HepG2 (cell line): ENCODE data around the gene TNFRSF18. TPM values are rescaled to one million over a fixed set of nuclear protein-coding genes. Genes with fewer than 3 reads are reported as not detected.

ENCODE experiments used
- ARHGAP35 ChIP-seq: sonication (generic); formaldehyde crosslinking; IDR thresholded peaks from 2 replicates; pipeline ENCODE4 v1.9.0; 2022; ENCODE audit warnings: mild to moderate bottlenecking, inconsistent platforms, moderate library complexity, missing genetic modification reagents, borderline replicate concordance
- BRD4 ChIP-seq: sonication (generic); formaldehyde crosslinking; IDR thresholded peaks from 2 replicates; pipeline ENCODE4 v1.4.0; 2020; ENCODE audit warnings: missing genetic modification reagents
- ERF ChIP-seq: IDR thresholded peaks from 2 replicates; pipeline ENCODE4 v1.6.1; 2018; ENCODE audit warnings: missing biosample characterization, missing genetic modification reagents
- GATAD2A ChIP-seq: IDR thresholded peaks from 2 replicates; pipeline ENCODE4 v1.6.1; 2016
- ISX ChIP-seq: sonication (generic); formaldehyde crosslinking; conservative IDR thresholded peaks from 2 replicates; pipeline ENCODE4 v1.5.0; 2020; ENCODE audit warnings: missing genetic modification reagents
- KDM5B ChIP-seq: sonication (generic); formaldehyde crosslinking; IDR thresholded peaks from 2 replicates; pipeline ENCODE4 v1.4.0; 2020; ENCODE audit warnings: missing genetic modification reagents, mild to moderate bottlenecking, borderline replicate concordance
- MIXL1 ChIP-seq: IDR thresholded peaks from 2 replicates; pipeline ENCODE4 v1.6.1; 2016
- MYPOP ChIP-seq: sonication (generic); formaldehyde crosslinking; IDR thresholded peaks from 2 replicates; pipeline ENCODE4 v1.8.1; 2023; ENCODE audit warnings: mild to moderate bottlenecking, moderate library complexity, missing genetic modification reagents
- NR2C2 ChIP-seq: sonication (generic); formaldehyde crosslinking; IDR thresholded peaks from 2 replicates; pipeline ENCODE4 v1.4.0; 2020; ENCODE audit warnings: missing genetic modification reagents, mild to moderate bottlenecking, moderate library complexity, borderline replicate concordance
- PATZ1 ChIP-seq: sonication (generic); formaldehyde crosslinking; IDR thresholded peaks from 2 replicates; pipeline ENCODE4 v1.4.0; 2020; ENCODE audit warnings: missing genetic modification reagents
- PHF5A ChIP-seq: IDR thresholded peaks from one replicate; pipeline ENCODE4 v1.6.1; 2018; ENCODE audit warnings: low read depth, missing genetic modification reagents; ENCODE audit not compliant: unreplicated experiment
- PRPF4 ChIP-seq: fragments of 200-400 bp; formaldehyde crosslinking; IDR thresholded peaks from 2 replicates; pipeline ENCODE4 v1.6.1; 2016; ENCODE audit warnings: low read length, low read depth; ENCODE audit not compliant: poor library complexity, severe bottlenecking
- RXRA ChIP-seq: sonication (generic); formaldehyde crosslinking; IDR thresholded peaks from 2 replicates; pipeline ENCODE4 v1.5.1; 2020; ENCODE audit warnings: missing genetic modification reagents
- SATB2 ChIP-seq: sonication (generic); formaldehyde crosslinking; IDR thresholded peaks from 2 replicates; pipeline ENCODE4 v1.5.0; 2020; ENCODE audit warnings: missing genetic modification reagents
- SYNCRIP ChIP-seq: fragments of 200-400 bp; formaldehyde crosslinking; IDR thresholded peaks from 2 replicates; pipeline ENCODE4 v1.6.1; 2018; ENCODE audit warnings: mild to moderate bottlenecking, low read depth, low read length; ENCODE audit not compliant: insufficient read depth
- ZBTB2 ChIP-seq: sonication (generic); formaldehyde crosslinking; IDR thresholded peaks from 2 replicates; pipeline ENCODE4 v1.8.0; 2022; ENCODE audit warnings: low read depth, missing genetic modification reagents
- ZC3H4 ChIP-seq: sonication (generic); formaldehyde crosslinking; IDR thresholded peaks from 2 replicates; pipeline ENCODE4 v1.4.0; 2020; ENCODE audit warnings: missing genetic modification reagents, borderline replicate concordance
- ZNF256 ChIP-seq: sonication (generic); formaldehyde crosslinking; conservative IDR thresholded peaks from 2 replicates; pipeline ENCODE4 v1.4.0; 2020; ENCODE audit warnings: missing genetic modification reagents
- ZNF263 ChIP-seq: sonication (generic); formaldehyde crosslinking; IDR thresholded peaks from 2 replicates; pipeline ENCODE4 v1.4.0; 2020; ENCODE audit warnings: missing genetic modification reagents
- ZNF34 ChIP-seq: sonication (generic); formaldehyde crosslinking; IDR thresholded peaks from 2 replicates; pipeline ENCODE4 v1.4.0; 2020; ENCODE audit warnings: mild to moderate bottlenecking, missing genetic modification reagents, borderline replicate concordance
- ZNF343 ChIP-seq: sonication (generic); formaldehyde crosslinking; IDR thresholded peaks from 2 replicates; pipeline ENCODE4 v1.4.0; 2020; ENCODE audit warnings: mild to moderate bottlenecking, missing genetic modification reagents
- ZNF451 ChIP-seq: sonication (generic); formaldehyde crosslinking; IDR thresholded peaks from 2 replicates; pipeline ENCODE4 v1.5.0; 2020; ENCODE audit warnings: mild to moderate bottlenecking, missing genetic modification reagents
- ZNF552 ChIP-seq: sonication (generic); formaldehyde crosslinking; IDR thresholded peaks from 2 replicates; pipeline ENCODE4 v1.9.0; 2022; ENCODE audit warnings: missing genetic modification reagents, mild to moderate bottlenecking, borderline replicate concordance
- ZNF629 ChIP-seq: sonication (generic); formaldehyde crosslinking; conservative IDR thresholded peaks from 2 replicates; pipeline ENCODE4 v1.5.0; 2020; ENCODE audit warnings: missing genetic modification reagents
- polyA plus RNA-seq, 8 experiments: library from polyadenylated mRNA; depleted of rRNA in 3 of 8; stranded (reverse) in 7 of 8; unstranded in 1 of 8; fragments of >200 nt; fragmentation: Illumina TruSeq in 4 of 8; extraction: Trizol in 4 of 8; gene quantifications; 2 replicates each; pipeline versions ENCODE4 v1.2.1 to v1.2.3, GENCODE V29; 2011 to 2016; ENCODE audit warnings: low read depth in 4 of 8, missing spikeins in 1 of 8, mixed read lengths in 1 of 8; ENCODE audit not compliant: insufficient read depth in 1 of 8
- total RNA-seq, 5 experiments: library from RNA; depleted of rRNA; stranded (reverse); fragments of >200 nt; fragmentation: Illumina TruSeq; extraction: Trizol; gene quantifications; 2 replicates each; pipeline ENCODE4 v1.2.3, GENCODE V29; 2016; ENCODE audit warnings: low read depth in 1 of 5
- TF ChIP-seq, protein P1 (sequence below): sonication (generic); formaldehyde crosslinking; IDR thresholded peaks from 2 replicates; pipeline ENCODE4 v1.5.1; 2020; ENCODE audit warnings: missing genetic modification reagents, mild to moderate bottlenecking, borderline replicate concordance

TNFRSF18 gene
- total and polyA plus RNA-seq, 2 of the 13 experiments (the other 11 are each of a cell fraction or from before 2014, with no cell fraction given), result not detected

DNA sequence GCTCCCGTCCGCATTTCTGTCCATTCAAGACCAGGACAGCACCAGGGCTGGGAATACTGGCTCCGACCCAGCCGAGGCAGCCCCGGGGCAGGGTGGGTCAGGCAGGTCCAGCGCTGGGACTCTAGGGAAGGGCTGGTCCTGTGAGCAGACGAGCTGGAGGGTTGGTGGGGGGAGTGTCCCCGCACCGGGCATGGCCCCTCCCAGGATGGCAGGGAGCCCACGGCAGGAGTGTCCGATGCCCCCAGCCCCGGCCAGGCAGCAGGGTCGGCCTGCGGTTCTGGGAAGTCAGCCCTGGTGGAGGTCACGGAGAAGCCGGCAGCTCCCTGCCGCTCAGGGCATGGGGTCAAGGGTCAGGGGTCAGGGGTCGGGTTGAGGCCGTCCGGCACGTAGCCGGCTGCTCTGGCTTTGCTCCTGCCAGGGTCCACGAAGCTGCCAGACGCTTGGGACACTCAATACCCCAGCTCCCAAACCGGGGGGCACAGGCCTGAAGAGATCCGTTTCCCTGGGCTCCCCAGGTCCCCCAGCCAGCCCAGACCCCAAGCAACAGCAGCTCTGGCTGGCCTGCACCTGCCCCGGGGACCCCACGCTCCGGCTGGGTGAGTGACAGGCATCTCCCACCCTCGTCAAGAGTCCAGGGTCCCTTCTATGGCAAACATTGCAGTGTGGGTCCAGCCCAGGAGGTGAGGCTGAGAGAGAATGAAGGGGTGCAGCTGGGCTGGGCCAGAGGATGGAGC lies 33.4 kb upstream of the TNFRSF18 start (continued):
- TF ChIP-seq, protein P1, sequence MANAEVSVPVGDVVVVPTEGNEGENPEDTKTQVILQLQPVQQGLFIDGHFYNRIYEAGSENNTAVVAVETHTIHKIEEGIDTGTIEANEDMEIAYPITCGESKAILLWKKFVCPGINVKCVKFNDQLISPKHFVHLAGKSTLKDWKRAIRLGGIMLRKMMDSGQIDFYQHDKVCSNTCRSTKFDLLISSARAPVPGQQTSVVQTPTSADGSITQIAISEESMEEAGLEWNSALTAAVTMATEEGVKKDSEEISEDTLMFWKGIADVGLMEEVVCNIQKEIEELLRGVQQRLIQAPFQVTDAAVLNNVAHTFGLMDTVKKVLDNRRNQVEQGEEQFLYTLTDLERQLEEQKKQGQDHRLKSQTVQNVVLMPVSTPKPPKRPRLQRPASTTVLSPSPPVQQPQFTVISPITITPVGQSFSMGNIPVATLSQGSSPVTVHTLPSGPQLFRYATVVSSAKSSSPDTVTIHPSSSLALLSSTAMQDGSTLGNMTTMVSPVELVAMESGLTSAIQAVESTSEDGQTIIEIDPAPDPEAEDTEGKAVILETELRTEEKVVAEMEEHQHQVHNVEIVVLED (CRISPR knock-in tag), result peak; percentile 56; the same call in 1 of the 2 replicates
- 0 out of 2 replicates have a peak, but pooled peaks have one; percentile 7 for TF ChIP-seq ZNF263 (CRISPR knock-in tag)
- peak; percentile 69 for TF ChIP-seq PATZ1 (CRISPR knock-in tag)
- TF ChIP-seq ISX (CRISPR knock-in tag), result no peak
- TF ChIP-seq ZNF256 (CRISPR knock-in tag), result no peak
- TF ChIP-seq NR2C2 (CRISPR knock-in tag), result peak; percentile 99
- TF ChIP-seq ZNF34 (CRISPR knock-in tag), result no peak
- peak; percentile 33; the same call in 1 of the 2 replicates for TF ChIP-seq GATAD2A (CRISPR knock-in tag)
- peak; percentile 55; the same call in 1 of the 2 replicates for TF ChIP-seq ARHGAP35 (CRISPR knock-in tag)
- no peak for TF ChIP-seq ZC3H4
- TF ChIP-seq RXRA, result peak; percentile 92
- no peak for TF ChIP-seq ZNF451 (CRISPR knock-in tag)
- TF ChIP-seq ZNF552 (CRISPR knock-in tag), result no peak
- TF ChIP-seq ZNF343 (CRISPR knock-in tag), result no peak
- no peak for TF ChIP-seq SATB2
- peak; percentile 41; the same call in 1 of the 2 replicates for TF ChIP-seq ZNF629
- peak; percentile 46; the same call in 1 of the 2 replicates for TF ChIP-seq KDM5B (CRISPR knock-in tag)
- no peak for TF ChIP-seq PHF5A (CRISPR knock-in tag)
- no peak for TF ChIP-seq SYNCRIP
- no peak; the same call in 1 of the 2 replicates for TF ChIP-seq ERF (CRISPR knock-in tag)
- no peak for TF ChIP-seq MIXL1 (CRISPR knock-in tag)
- TF ChIP-seq PRPF4, result no peak
- 0 out of 2 replicates have a peak, but pooled peaks have one; percentile 19 for TF ChIP-seq ZBTB2 (CRISPR knock-in tag)
- TF ChIP-seq BRD4, result peak; percentile 27; the same call in 1 of the 2 replicates
- peak; percentile 36; the same call in 1 of the 2 replicates for TF ChIP-seq MYPOP (CRISPR knock-in tag)
